HEK293 (cell line): ENCODE results near the gene DNAAF8.

Source experiments
- CTCF ChIA-PET: fragments of 350-600 bp; formaldehyde crosslinking; extraction: SDS; loops from one replicate; lab custom pipeline; 2021; ENCODE audit warnings: antibody characterized with exemption; lab: Yijun Ruan, JAX
- POLR2A ChIA-PET: fragments of 300-600 bp; formaldehyde crosslinking; extraction: SDS; loops from one replicate; lab custom pipeline; 2020; ENCODE audit warnings: antibody characterized with exemption, inconsistent platforms; lab: Yijun Ruan, JAX
- H3K27ac ChIP-seq: fragments of 200-500 bp; sonication (Bioruptor generic); 2 replicates; pipeline ENCODE4 v1.5.1; 2014; ENCODE audit warnings: low read depth, low read length, control low read depth, inconsistent platforms; ENCODE audit errors: extremely low read depth
- H3K36me3 ChIP-seq, 2 experiments: fragments of 200-500 bp in 1 of 2; sonication (Bioruptor generic) in 1 of 2; 1 replicate in 1 of 2; 2 replicates in 1 of 2; pipeline ENCODE4 v1.5.1; 2014 to 2017; ENCODE audit warnings: inconsistent platforms in 2 of 2, low read length in 2 of 2; ENCODE audit not compliant: control insufficient read depth in 2 of 2, insufficient read depth in 1 of 2
- H3K4me1 ChIP-seq: fragments of 200-500 bp; sonication (Bioruptor generic); 2 replicates; pipeline ENCODE4 v1.5.1; 2014; ENCODE audit warnings: mild to moderate bottlenecking, low read length, inconsistent platforms; ENCODE audit not compliant: control insufficient read depth, insufficient read depth
- H3K4me3 ChIP-seq: 2 replicates; pipeline ENCODE4 v1.5.1; 2011; ENCODE audit warnings: low read depth, mild to moderate bottlenecking, control low read depth, low read length, moderate library complexity
- H3K9me3 ChIP-seq: fragments of 200-500 bp; sonication (Bioruptor generic); 2 replicates; pipeline ENCODE4 v1.5.1; 2014; ENCODE audit warnings: low read depth, low read length, inconsistent platforms; ENCODE audit not compliant: control insufficient read depth, insufficient read depth
- BCL11A ChIP-seq: fragments of 450-650 bp; formaldehyde crosslinking; IDR thresholded peaks from 2 replicates; pipeline ENCODE4 v1.5.1; 2016; ENCODE audit warnings: low read depth, missing biosample characterization, missing genetic modification characterization
- KLF1 ChIP-seq: fragments of 450-650 bp; formaldehyde crosslinking; IDR thresholded peaks from 2 replicates; pipeline ENCODE4 v1.5.1; 2016; ENCODE audit warnings: missing biosample characterization, missing genetic modification characterization
- SALL2 ChIP-seq: fragments of 450-650 bp; formaldehyde crosslinking; IDR thresholded peaks from 2 replicates; pipeline ENCODE4 v1.5.0; 2017; ENCODE audit warnings: missing biosample characterization, mild to moderate bottlenecking, missing genetic modification characterization, borderline replicate concordance
- SCRT2 ChIP-seq: fragments of 450-650 bp; formaldehyde crosslinking; IDR thresholded peaks from 2 replicates; pipeline ENCODE4 v1.5.1; 2016; ENCODE audit warnings: missing biosample characterization, missing genetic modification characterization
- SETDB1 ChIP-seq: IDR thresholded peaks from one replicate; pipeline ENCODE4 v1.6.1; 2017; ENCODE audit warnings: mild to moderate bottlenecking, low read length, moderate library complexity, mixed read lengths; ENCODE audit not compliant: insufficient read length
- TRIM28 ChIP-seq: IDR thresholded peaks from 2 replicates; pipeline ENCODE4 v1.6.1; 2011; ENCODE audit warnings: low read length, control low read depth, borderline replicate concordance
- ZFP69B ChIP-seq: fragments of 450-650 bp; formaldehyde crosslinking; IDR thresholded peaks from 2 replicates; pipeline ENCODE4 v1.5.1; 2016; ENCODE audit warnings: missing biosample characterization, missing genetic modification characterization
- ZIC2 ChIP-seq: fragments of 450-650 bp; formaldehyde crosslinking; IDR thresholded peaks from 2 replicates; pipeline ENCODE4 v1.5.1; 2016; ENCODE audit warnings: missing biosample characterization, missing genetic modification characterization
- ZNF140 ChIP-seq: fragments of 450-650 bp; formaldehyde crosslinking; IDR thresholded peaks from 2 replicates; pipeline ENCODE4 v1.5.1; 2016; ENCODE audit warnings: missing biosample characterization, missing genetic modification characterization
- ZNF274 ChIP-seq, 2 experiments: fragments of 200-500 bp in 1 of 2; fragments of 450-650 bp in 1 of 2; sonication (Bioruptor generic) in 1 of 2; formaldehyde crosslinking in 1 of 2; IDR thresholded peaks; 2 replicates each; pipeline versions ENCODE4 v1.5.1 to v1.6.1; 2014 to 2016; ENCODE audit warnings: borderline replicate concordance in 1 of 2, inconsistent platforms in 1 of 2, low read length in 1 of 2, missing biosample characterization in 1 of 2, missing genetic modification characterization in 1 of 2
- ZNF354C ChIP-seq: fragments of 450-650 bp; formaldehyde crosslinking; IDR thresholded peaks from 2 replicates; pipeline ENCODE4 v1.5.1; 2016; ENCODE audit warnings: missing biosample characterization, missing genetic modification characterization, low read depth, borderline replicate concordance
- ZNF366 ChIP-seq: fragments of 450-650 bp; formaldehyde crosslinking; conservative IDR thresholded peaks from 2 replicates; pipeline ENCODE4 v1.5.1; 2016; ENCODE audit warnings: missing biosample characterization, missing genetic modification characterization
- ZNF621 ChIP-seq: fragments of 450-650 bp; formaldehyde crosslinking; IDR thresholded peaks from 2 replicates; pipeline ENCODE4 v1.5.1; 2017; ENCODE audit warnings: missing biosample characterization, missing genetic modification characterization
- ZNF658 ChIP-seq: fragments of 450-650 bp; formaldehyde crosslinking; IDR thresholded peaks from 2 replicates; pipeline ENCODE4; 2016; ENCODE audit warnings: missing biosample characterization, missing genetic modification characterization
- ZNF660 ChIP-seq: fragments of 450-650 bp; IDR thresholded peaks from 2 replicates; pipeline ENCODE4 v1.5.1; 2018; ENCODE audit warnings: missing biosample characterization, mild to moderate bottlenecking, missing genetic modification characterization
- ZNF670 ChIP-seq: fragments of 450-650 bp; formaldehyde crosslinking; IDR thresholded peaks from 2 replicates; pipeline ENCODE4 v1.5.1; 2016; ENCODE audit warnings: missing biosample characterization, missing genetic modification characterization, low read depth
- TF ChIP-seq, protein P1 (sequence below): fragments of 450-650 bp; formaldehyde crosslinking; IDR thresholded peaks from 2 replicates; pipeline ENCODE4 v1.5.1; 2016; ENCODE audit warnings: missing biosample characterization, missing genetic modification characterization
- TF ChIP-seq, protein P2 (sequence below): fragments of 450-650 bp; formaldehyde crosslinking; IDR thresholded peaks from 2 replicates; pipeline ENCODE4 v1.5.1; 2016; ENCODE audit warnings: missing biosample characterization, missing genetic modification characterization
- TF ChIP-seq, protein P3 (sequence below): fragments of 450-650 bp; formaldehyde crosslinking; IDR thresholded peaks from 2 replicates; pipeline ENCODE4 v1.5.1; 2016; ENCODE audit warnings: missing biosample characterization, missing genetic modification characterization
- TF ChIP-seq, protein P4 (sequence below): fragments of 450-650 bp; formaldehyde crosslinking; IDR thresholded peaks from 2 replicates; pipeline ENCODE4 v1.5.1; 2017; ENCODE audit warnings: missing biosample characterization, missing genetic modification characterization

The DNAAF8 gene

DNA sequence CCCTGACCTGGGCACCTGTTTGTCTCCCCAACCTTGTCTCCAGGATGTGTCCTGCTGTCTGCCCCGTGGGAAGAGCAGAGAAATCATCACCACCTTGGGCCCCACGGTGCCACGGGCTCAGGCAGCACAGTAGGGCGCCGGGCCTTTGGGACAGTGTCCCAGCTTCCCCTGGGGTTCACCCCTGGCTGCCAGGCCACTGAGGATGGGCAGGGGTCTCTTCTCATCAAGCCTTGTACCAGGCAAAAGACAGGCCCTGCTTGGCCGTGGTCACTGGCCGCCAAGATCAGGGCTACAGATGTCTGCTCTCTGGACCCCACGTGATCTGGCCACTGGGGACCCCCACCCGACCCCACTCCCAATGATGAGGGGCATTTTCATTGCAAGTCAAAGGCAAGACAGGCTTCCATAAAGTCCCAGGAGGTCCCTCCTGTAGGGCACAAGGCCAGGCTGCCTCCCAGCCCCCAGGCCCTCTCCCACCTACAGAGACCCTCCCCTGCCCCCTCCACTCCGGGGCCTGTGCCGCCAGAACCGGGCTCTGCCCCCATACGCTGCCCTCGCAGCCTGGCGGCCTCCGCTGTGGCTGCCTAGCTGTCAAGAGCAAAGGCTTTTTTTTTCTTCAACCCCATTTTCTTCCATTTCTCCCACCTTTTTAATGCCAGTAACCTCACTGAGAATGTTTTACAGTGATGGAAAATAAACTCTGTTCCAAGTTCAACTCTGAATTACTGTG lies 14.5 kb downstream of the DNAAF8 start:
- H3K9me3 ChIP-seq: no peaks in the 10 kb centered on the region
- H3K4me3 ChIP-seq: no peak overlapping the region
- CTCF ChIA-PET: no interaction called here
- H3K4me1 ChIP-seq: no peaks in the 10 kb centered on the region
- H3K27ac ChIP-seq: no peak overlapping the region
- peaks cover 4 to 44% of the 10 kb centered on the region in 2 experiments; a peak in 2 of 3 replicates for H3K36me3 ChIP-seq
- POLR2A ChIA-PET: interaction anchor here (1.1 to 1.6 kb wide), 2 partner anchors 8 to 14 kb away, joined by 4 to 8 read pairs; partner anchors contain the start of genes ANKS3 and DNAAF8
- TF ChIP-seq, protein P1, sequence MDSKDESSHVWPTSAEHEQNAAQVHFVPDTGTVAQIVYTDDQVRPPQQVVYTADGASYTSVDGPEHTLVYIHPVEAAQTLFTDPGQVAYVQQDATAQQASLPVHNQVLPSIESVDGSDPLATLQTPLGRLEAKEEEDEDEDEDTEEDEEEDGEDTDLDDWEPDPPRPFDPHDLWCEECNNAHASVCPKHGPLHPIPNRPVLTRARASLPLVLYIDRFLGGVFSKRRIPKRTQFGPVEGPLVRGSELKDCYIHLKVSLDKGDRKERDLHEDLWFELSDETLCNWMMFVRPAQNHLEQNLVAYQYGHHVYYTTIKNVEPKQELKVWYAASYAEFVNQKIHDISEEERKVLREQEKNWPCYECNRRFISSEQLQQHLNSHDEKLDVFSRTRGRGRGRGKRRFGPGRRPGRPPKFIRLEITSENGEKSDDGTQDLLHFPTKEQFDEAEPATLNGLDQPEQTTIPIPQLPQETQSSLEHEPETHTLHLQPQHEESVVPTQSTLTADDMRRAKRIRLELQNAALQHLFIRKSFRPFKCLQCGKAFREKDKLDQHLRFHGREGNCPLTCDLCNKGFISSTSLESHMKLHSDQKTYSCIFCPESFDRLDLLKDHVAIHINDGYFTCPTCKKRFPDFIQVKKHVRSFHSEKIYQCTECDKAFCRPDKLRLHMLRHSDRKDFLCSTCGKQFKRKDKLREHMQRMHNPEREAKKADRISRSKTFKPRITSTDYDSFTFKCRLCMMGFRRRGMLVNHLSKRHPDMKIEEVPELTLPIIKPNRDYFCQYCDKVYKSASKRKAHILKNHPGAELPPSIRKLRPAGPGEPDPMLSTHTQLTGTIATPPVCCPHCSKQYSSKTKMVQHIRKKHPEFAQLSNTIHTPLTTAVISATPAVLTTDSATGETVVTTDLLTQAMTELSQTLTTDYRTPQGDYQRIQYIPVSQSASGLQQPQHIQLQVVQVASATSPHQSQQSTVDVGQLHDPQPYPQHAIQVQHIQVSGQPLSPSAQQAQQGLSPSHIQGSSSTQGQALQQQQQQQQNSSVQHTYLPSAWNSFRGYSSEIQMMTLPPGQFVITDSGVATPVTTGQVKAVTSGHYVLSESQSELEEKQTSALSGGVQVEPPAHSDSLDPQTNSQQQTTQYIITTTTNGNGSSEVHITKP: no peak
- TF ChIP-seq ZIC2 (tag by site-specific recombination): peak; percentile 57
- 0 out of 2 replicates have a peak, but pooled peaks have one; percentile 1 for TF ChIP-seq SCRT2
- TF ChIP-seq ZNF670 (tag by site-specific recombination): no peak
- TF ChIP-seq, all 188 proteins: peak for 2

DNA sequence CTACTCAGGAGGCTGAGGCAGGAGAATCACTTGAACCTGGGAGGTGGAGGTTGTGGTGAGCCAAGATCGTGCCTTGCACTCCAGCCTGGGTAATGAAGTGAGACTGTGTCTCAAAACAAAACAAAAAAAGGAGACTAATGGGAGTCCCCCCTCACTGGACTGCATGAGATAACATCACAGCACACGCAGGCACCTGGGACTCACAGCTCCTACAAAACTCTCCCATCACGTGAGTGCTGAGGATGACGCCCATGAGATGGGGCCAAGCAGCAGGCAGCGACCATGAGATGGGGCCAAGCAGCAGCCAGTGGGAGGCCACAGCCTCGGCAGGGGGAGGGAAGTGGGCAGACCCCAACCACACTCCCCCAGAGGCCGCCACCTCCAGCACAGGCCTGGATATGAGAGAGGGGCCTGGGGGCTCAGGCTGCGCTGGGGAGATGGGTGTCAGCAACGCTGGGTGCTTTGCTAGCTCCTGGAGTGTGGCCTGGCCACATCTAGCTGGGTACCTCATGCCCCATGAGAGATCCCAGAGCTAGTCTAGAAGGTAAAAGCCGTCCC lies 15.4 kb downstream of the DNAAF8 start:
- TF ChIP-seq, protein P2, sequence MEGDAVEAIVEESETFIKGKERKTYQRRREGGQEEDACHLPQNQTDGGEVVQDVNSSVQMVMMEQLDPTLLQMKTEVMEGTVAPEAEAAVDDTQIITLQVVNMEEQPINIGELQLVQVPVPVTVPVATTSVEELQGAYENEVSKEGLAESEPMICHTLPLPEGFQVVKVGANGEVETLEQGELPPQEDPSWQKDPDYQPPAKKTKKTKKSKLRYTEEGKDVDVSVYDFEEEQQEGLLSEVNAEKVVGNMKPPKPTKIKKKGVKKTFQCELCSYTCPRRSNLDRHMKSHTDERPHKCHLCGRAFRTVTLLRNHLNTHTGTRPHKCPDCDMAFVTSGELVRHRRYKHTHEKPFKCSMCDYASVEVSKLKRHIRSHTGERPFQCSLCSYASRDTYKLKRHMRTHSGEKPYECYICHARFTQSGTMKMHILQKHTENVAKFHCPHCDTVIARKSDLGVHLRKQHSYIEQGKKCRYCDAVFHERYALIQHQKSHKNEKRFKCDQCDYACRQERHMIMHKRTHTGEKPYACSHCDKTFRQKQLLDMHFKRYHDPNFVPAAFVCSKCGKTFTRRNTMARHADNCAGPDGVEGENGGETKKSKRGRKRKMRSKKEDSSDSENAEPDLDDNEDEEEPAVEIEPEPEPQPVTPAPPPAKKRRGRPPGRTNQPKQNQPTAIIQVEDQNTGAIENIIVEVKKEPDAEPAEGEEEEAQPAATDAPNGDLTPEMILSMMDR (tag by site-specific recombination): no peak
- TF ChIP-seq ZNF354C: no peak
- no peak for TF ChIP-seq ZFP69B
- TF ChIP-seq, protein P3, sequence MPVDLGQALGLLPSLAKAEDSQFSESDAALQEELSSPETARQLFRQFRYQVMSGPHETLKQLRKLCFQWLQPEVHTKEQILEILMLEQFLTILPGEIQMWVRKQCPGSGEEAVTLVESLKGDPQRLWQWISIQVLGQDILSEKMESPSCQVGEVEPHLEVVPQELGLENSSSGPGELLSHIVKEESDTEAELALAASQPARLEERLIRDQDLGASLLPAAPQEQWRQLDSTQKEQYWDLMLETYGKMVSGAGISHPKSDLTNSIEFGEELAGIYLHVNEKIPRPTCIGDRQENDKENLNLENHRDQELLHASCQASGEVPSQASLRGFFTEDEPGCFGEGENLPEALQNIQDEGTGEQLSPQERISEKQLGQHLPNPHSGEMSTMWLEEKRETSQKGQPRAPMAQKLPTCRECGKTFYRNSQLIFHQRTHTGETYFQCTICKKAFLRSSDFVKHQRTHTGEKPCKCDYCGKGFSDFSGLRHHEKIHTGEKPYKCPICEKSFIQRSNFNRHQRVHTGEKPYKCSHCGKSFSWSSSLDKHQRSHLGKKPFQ (tag by site-specific recombination): no peak
- ChIA-PET POLR2A (interaction anchor here (0.7 to 1.1 kb wide), 2 partner anchors 15 to 250 kb away, joined by 4 to 9 read pairs; partner anchors contain the start of genes ANKS3 and DNAAF8), CTCF (no interaction called here)
- Histone ChIP-seq H3K4me1 (no peaks in the 10 kb centered on the region), H3K27ac (no peak overlapping the region), H3K36me3 (peaks cover 4 to 50% of the 10 kb centered on the region in 2 experiments; a peak in 2 of 3 replicates), H3K9me3 (no peaks in the 10 kb centered on the region), H3K4me3 (no peak overlapping the region)

DNA sequence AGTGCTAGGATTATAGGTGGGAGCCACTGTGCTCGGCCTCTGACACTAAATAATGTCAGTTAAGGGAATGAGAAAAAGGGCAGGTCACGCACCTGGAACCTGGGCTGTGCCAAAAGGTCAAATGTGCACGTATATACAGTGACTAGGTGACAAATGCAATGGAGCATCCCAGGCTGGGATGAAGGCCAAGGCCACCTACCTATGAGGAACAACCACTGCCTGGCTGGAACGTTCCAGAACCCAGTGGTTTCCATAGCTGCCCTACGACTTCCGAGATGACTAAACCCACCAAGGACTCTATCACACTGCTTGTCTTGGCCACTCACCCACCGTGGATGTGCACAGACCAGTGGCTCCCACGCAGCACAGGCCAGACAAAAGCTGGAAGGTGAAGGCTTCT lies 16.6 kb downstream of the DNAAF8 start:
- CTCF ChIA-PET: no interaction called here
- Histone ChIP-seq H3K9me3 (no peaks in the 10 kb centered on the region), H3K36me3 (peaks cover 12 to 60% of the 10 kb centered on the region in 2 experiments), H3K27ac (no peak overlapping the region), H3K4me3 (no peak overlapping the region), H3K4me1 (no peaks in the 10 kb centered on the region)
- POLR2A ChIA-PET: no interaction called here
- TF ChIP-seq TRIM28 (no peak), ZNF658 (tag by site-specific recombination) (no peak), SALL2 (tag by site-specific recombination) (no peak), ZNF140 (tag by site-specific recombination) (no peak), SETDB1 (no peak), ZNF621 (tag by site-specific recombination) (no peak), ZNF274 (IDR thresholded peaks at IDR 0.05; ENCODE audit: low read length) (no peak), ZNF274 (tag by site-specific recombination; IDR thresholded peaks at IDR 0.05; ENCODE audit: borderline replicate concordance) (no peak), ZNF660 (tag by site-specific recombination) (no peak), ZNF366 (no peak), BCL11A (tag by site-specific recombination) (no peak), KLF1 (tag by site-specific recombination) (no peak)
- TF ChIP-seq, protein P4, sequence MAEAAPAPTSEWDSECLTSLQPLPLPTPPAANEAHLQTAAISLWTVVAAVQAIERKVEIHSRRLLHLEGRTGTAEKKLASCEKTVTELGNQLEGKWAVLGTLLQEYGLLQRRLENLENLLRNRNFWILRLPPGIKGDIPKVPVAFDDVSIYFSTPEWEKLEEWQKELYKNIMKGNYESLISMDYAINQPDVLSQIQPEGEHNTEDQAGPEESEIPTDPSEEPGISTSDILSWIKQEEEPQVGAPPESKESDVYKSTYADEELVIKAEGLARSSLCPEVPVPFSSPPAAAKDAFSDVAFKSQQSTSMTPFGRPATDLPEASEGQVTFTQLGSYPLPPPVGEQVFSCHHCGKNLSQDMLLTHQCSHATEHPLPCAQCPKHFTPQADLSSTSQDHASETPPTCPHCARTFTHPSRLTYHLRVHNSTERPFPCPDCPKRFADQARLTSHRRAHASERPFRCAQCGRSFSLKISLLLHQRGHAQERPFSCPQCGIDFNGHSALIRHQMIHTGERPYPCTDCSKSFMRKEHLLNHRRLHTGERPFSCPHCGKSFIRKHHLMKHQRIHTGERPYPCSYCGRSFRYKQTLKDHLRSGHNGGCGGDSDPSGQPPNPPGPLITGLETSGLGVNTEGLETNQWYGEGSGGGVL (tag by site-specific recombination): no peak
